T-helper 2 cell treated with Interferon-gamma antibody and Interleukin-4, amounts not matched to agents 5 μg/mL and 100 μg/mL, for 36 hours (primary cell): ENCODE measurements around the gene CGB2.

Experiments
- DNase-seq: peaks from one replicate; pipeline ENCODE4 v3.0.0; 2021; ENCODE audit warnings: low spot score
- H3K27ac Mint-ChIP-seq: one replicate; pipeline ENCODE4 v1.8.0; 2021; ENCODE audit warnings: mild to moderate bottlenecking, mixed read lengths
- H3K27me3 Mint-ChIP-seq: one replicate; pipeline ENCODE4 v1.8.0; 2021; ENCODE audit warnings: low read depth, mixed read lengths
- H3K36me3 Mint-ChIP-seq: one replicate; pipeline ENCODE4 v1.8.0; 2021; ENCODE audit warnings: low read depth, mixed read lengths
- H3K4me1 Mint-ChIP-seq: one replicate; pipeline ENCODE4 v1.8.0; 2021; ENCODE audit warnings: low read depth, mixed read lengths
- H3K4me3 Mint-ChIP-seq: one replicate; pipeline ENCODE4 v1.8.0; 2022; ENCODE audit warnings: mild to moderate bottlenecking, moderate library complexity, mixed read lengths
- H3K9me3 Mint-ChIP-seq: one replicate; pipeline ENCODE4 v1.8.0; 2021; ENCODE audit warnings: mixed read lengths

CGB2 gene

GRCh38 chr19:49081273-49081672, 49.6 kb downstream of the CGB2 start:
- Mint-ChIP-seq H3K9me3 (no peaks in the 10 kb centered on the region), H3K27ac (no peak overlapping the region), H3K4me3 (no peak overlapping the region), H3K36me3 (peaks cover 5% of the 10 kb centered on the region), H3K27me3 (peaks cover 2% of the 10 kb centered on the region), H3K4me1 (peaks cover 6% of the 10 kb centered on the region)
- no peak for DNase-seq
